AG04449 (cell line): ENCODE measurements around the gene COX6B1.
A peak's percentile ranks its signal among the peaks of the same experiment; 100 is the strongest.

Experiments used
- CTCF ChIA-PET: fragments of 350-600 bp; formaldehyde crosslinking; extraction: SDS; loops from one replicate; lab custom pipeline; 2021; ENCODE audit warnings: antibody characterized with exemption; lab: Yijun Ruan, JAX
- POLR2A ChIA-PET: fragments of 400-600, 350-600 bp; formaldehyde crosslinking; extraction: SDS; loops from one replicate; lab custom pipeline; 2020; ENCODE audit warnings: antibody characterized with exemption, inconsistent platforms; lab: Yijun Ruan, JAX
- DNase-seq: peaks from one replicate; pipeline ENCODE4 v3.0.0-alpha.2; 2010; ENCODE audit warnings: low read depth, low spot score
- H3K4me3 ChIP-seq: 2 replicates; pipeline ENCODE4 v1.5.1; 2011; ENCODE audit warnings: low read depth, mild to moderate bottlenecking, control low read depth, low read length
- CTCF ChIP-seq: IDR thresholded peaks from one replicate; pipeline ENCODE4 v1.5.1; 2011; ENCODE audit warnings: mild to moderate bottlenecking, moderate library complexity, low read length, control low read depth, inconsistent platforms; ENCODE audit not compliant: insufficient read depth; ENCODE audit errors: missing control alignments

Gene COX6B1

GRCh38 chr19:35619290-35619923, 28.7 kb upstream of the COX6B1 start:
- no peak overlapping the region for H3K4me3 ChIP-seq
- DNase-seq = no peak
- TF ChIP-seq CTCF = no peak
- ChIA-PET CTCF (no interaction called here), POLR2A (interaction anchor here (0.7 kb wide), 1 partner anchor 98 kb away, joined by 3 read pairs; no protein-coding TSS in a partner anchor)

- ChIA-PET POLR2A (no interaction called here), CTCF (no interaction called here)
- H3K4me3 ChIP-seq = no peak overlapping the region
- TF ChIP-seq CTCF = no peak
- DNase-seq = no peak
Measured at GRCh38 chr19:35620001-35620400, 28.1 kb upstream of the COX6B1 start.

GRCh38 chr19:35621708-35622107, 26.4 kb upstream of the COX6B1 start:
- H3K4me3 ChIP-seq = no peak overlapping the region
- TF ChIP-seq CTCF = no peak
- DNase-seq = no peak
- POLR2A ChIA-PET = no interaction called here
- CTCF ChIA-PET = no interaction called here

GRCh38 chr19:35622750-35623149, 25.4 kb upstream of the COX6B1 start:
- CTCF ChIA-PET = no interaction called here
- H3K4me3 ChIP-seq = no peak overlapping the region
- TF ChIP-seq CTCF = no peak
- DNase-seq = no peak
- POLR2A ChIA-PET = no interaction called here

- CTCF ChIA-PET = interaction anchor here (0.9 kb wide), 1 partner anchor 75 kb away, joined by 3 read pairs; no protein-coding TSS in a partner anchor
- TF ChIP-seq CTCF = no peak
- DNase-seq = no peak
- H3K4me3 ChIP-seq = no peak overlapping the region
- POLR2A ChIA-PET = no interaction called here
Measured at GRCh38 chr19:35623327-35624010, 24.7 kb upstream of the COX6B1 start.

GRCh38 chr19:35628264-35628564, 19.9 kb upstream of the COX6B1 start:
- no peak for DNase-seq
- CTCF ChIA-PET = no interaction called here
- TF ChIP-seq CTCF = no peak
- peak overlapping the region; percentile 57 for H3K4me3 ChIP-seq
- POLR2A ChIA-PET = no interaction called here
